IMR-90 (cell line): Measurements from ENCODE around the gene EMILIN2.
"Not testable (repeated sequence)": the region's sequence is repeated elsewhere in the genome, so short reads cannot be mapped to it uniquely, and the experiment has no call there.

Source experiments
- BHLHE40 ChIP-seq: fragments of 150-350 bp; IDR thresholded peaks from 2 replicates; pipeline ENCODE4 v1.6.1; 2016; ENCODE audit warnings: mild to moderate bottlenecking, low read depth, low read length
- CTCF ChIP-seq: conservative IDR thresholded peaks from 2 replicates; pipeline ENCODE4 v1.5.1; 2012; ENCODE audit warnings: mild to moderate bottlenecking, low read depth, low read length, improper control_type of control experiment
- MAFK ChIP-seq: IDR thresholded peaks from 2 replicates; pipeline ENCODE4 v1.6.1; 2012; ENCODE audit warnings: low read depth, low read length, improper control_type of control experiment
- MAZ ChIP-seq: IDR thresholded peaks from 2 replicates; pipeline ENCODE4 v1.6.1; 2012; ENCODE audit warnings: low read depth, mild to moderate bottlenecking, low read length, improper control_type of control experiment, moderate library complexity, borderline replicate concordance
- MXI1 ChIP-seq: IDR thresholded peaks from 2 replicates; pipeline ENCODE4 v1.6.1; 2012; ENCODE audit warnings: low read depth, mild to moderate bottlenecking, low read length, moderate library complexity, borderline replicate concordance
- POLR2A ChIP-seq: IDR thresholded peaks from 2 replicates; pipeline ENCODE4 v1.6.1; 2012; ENCODE audit warnings: mild to moderate bottlenecking, low read depth, low read length
- RAD21 ChIP-seq: IDR thresholded peaks from 2 replicates; pipeline ENCODE4 v1.6.1; 2012; ENCODE audit warnings: low read length, improper control_type of control experiment
- RCOR1 ChIP-seq: IDR thresholded peaks from 2 replicates; pipeline ENCODE4 v1.6.1; 2012; ENCODE audit warnings: mild to moderate bottlenecking, low read length, improper control_type of control experiment; ENCODE audit not compliant: insufficient replicate concordance

DNA sequence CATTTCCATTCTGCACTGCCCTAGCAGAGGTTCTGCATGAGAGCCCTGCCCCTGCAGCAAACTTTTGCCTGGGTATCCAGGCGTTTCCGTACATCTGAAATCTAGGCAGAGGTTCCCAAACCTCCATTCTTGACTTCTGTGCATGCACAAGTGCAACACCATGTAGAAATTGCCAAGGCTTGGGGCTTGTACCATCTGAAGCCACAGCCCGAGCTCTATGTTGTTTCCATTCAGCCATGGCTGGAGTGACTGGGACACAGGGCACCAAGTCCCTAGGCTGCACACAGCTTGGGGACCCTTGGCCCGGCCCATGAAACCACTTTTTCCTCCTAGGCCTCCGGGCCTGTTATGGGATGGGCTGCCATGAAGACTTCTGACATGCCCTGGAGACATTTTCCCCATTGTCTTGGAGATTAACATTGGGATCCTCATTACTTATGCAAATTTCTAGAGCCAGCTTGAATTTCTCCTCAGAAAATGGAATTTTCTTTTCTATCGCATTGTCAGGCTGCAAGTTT, 37.1 kb upstream of the EMILIN2 start:
- TF ChIP-seq POLR2A, CTCF, RAD21, RCOR1, BHLHE40, MXI1, MAFK, MAZ: not testable (repeated sequence)
